GM12878 (cell line): ENCODE data around the gene NISCH. TPM values are rescaled to one million over a fixed set of nuclear protein-coding genes. Genes with fewer than 3 reads are reported as not detected.

Experiments
- ATAC-seq: fragments of 200-7000 bp; cut with Tn5 transposase; 3 replicates; pipeline ENCODE4 v1.9.1; 2020; ENCODE audit warnings: mild to moderate bottlenecking, moderate library complexity
- BruUV-seq: library from RNA; stranded (reverse); fragments of 400-500 nt; replicated peaks from 2 replicates; lab custom pipeline; 2021; lab: Mats Ljungman, UMichigan
- CTCF ChIA-PET: fragments of 300-600 bp; sonication (Branson Sonifier 250); formaldehyde crosslinking; extraction: SDS; loops from one replicate; lab custom pipeline; 2021; ENCODE audit warnings: inconsistent platforms; lab: Yijun Ruan, JAX
- POLR2A ChIA-PET: fragments of 350-600 bp; formaldehyde crosslinking; extraction: SDS; loops from one replicate; lab custom pipeline; 2021; ENCODE audit warnings: inconsistent platforms; lab: Charles Lee
- RAD21 ChIA-PET: fragments of 300-600 bp; sonication (Branson Sonifier 250); formaldehyde crosslinking; loops from one replicate; lab custom pipeline; 2023; ENCODE audit warnings: antibody characterized with exemption; ENCODE audit not compliant: unreplicated experiment; lab: Charles Lee
- SMC1A ChIA-PET: fragments of 300-600 bp; sonication (Branson Sonifier 250); formaldehyde crosslinking; loops from one replicate; lab custom pipeline; 2023; ENCODE audit not compliant: unreplicated experiment, uncharacterized antibody; lab: Charles Lee
- DNase-seq: peaks from one replicate; pipeline ENCODE4 v3.0.0-alpha.2; 2011; ENCODE audit warnings: low read depth, low spot score
- FAIRE-seq: peaks from 3 replicates; lab custom pipeline; 2011; peaks lifted over from hg19 to GRCh38; lab: Jason Lieb, UNC
- H2AFZ ChIP-seq: 2 replicates; pipeline ENCODE4 v1.6.0; 2011; ENCODE audit warnings: low read depth, low read length, control low read depth; ENCODE audit not compliant: control insufficient read depth
- H3K27ac ChIP-seq: 2 replicates; pipeline ENCODE4 v1.5.1; 2011; ENCODE audit warnings: control low read depth; ENCODE audit not compliant: control insufficient read depth, insufficient read depth
- H3K27me3 ChIP-seq, 2 experiments: replicated peaks in 1 of 2; 2 replicates each; pipeline versions ENCODE4 v1.6.0 to v1.6.1; 2011; ENCODE audit warnings: low read length in 1 of 2; ENCODE audit not compliant: control insufficient read depth in 2 of 2, insufficient read depth in 2 of 2
- H3K36me3 ChIP-seq, 2 experiments: 2 replicates each; pipeline ENCODE4 v1.5.1; 2011; ENCODE audit warnings: low read length in 1 of 2; ENCODE audit not compliant: control insufficient read depth in 2 of 2, insufficient read depth in 2 of 2
- H3K4me1 ChIP-seq: 2 replicates; pipeline ENCODE4 v1.6.1; 2011; ENCODE audit warnings: mild to moderate bottlenecking, low read length, moderate library complexity, mixed read lengths; ENCODE audit not compliant: control insufficient read depth, insufficient read depth
- H3K4me2 ChIP-seq: 2 replicates; pipeline ENCODE4 v1.6.0; 2011; ENCODE audit warnings: control low read depth; ENCODE audit not compliant: control insufficient read depth, insufficient read depth
- H3K4me3 ChIP-seq: fragments of 200-600 bp; sonication (generic); 2 replicates; pipeline ENCODE4 v1.5.1; 2016
- H3K79me2 ChIP-seq: 2 replicates; pipeline ENCODE4 v1.6.0; 2011; ENCODE audit warnings: low read length; ENCODE audit not compliant: control insufficient read depth, insufficient read depth
- H3K9ac ChIP-seq: 2 replicates; pipeline ENCODE4 v1.8.0; 2011; ENCODE audit warnings: low read length, control low read depth, mixed read lengths; ENCODE audit not compliant: control insufficient read depth, insufficient read depth
- H3K9me3 ChIP-seq: replicated peaks from 3 replicates; pipeline ENCODE4 v1.5.1; 2011; ENCODE audit warnings: mild to moderate bottlenecking, low read length; ENCODE audit not compliant: control insufficient read depth, insufficient read depth
- H4K20me1 ChIP-seq: 2 replicates; pipeline ENCODE4 v1.6.0; 2011; ENCODE audit not compliant: control insufficient read depth, insufficient read depth
- CHD1 ChIP-seq: IDR thresholded peaks from 2 replicates; pipeline ENCODE4 v1.6.1; 2012; ENCODE audit warnings: low read depth, low read length, improper control_type of control experiment
- DPF2 ChIP-seq: fragments of 450-650 bp; IDR thresholded peaks from 2 replicates; pipeline ENCODE4 v1.6.1; 2017; ENCODE audit warnings: mild to moderate bottlenecking
- POU2F2 ChIP-seq: IDR thresholded peaks from 3 replicates; pipeline ENCODE4 v1.6.1; 2011; ENCODE audit warnings: low read depth, mild to moderate bottlenecking, low read length, borderline replicate concordance
- ZNF274 ChIP-seq: IDR thresholded peaks from one replicate; pipeline ENCODE4 v1.8.0; 2011; ENCODE audit not compliant: insufficient read length, insufficient read depth
- WGBS: methylation state at CpG from one replicate; pipeline ENCODE4 v1.1.6; 2016; ENCODE audit warnings: low lambda C conversion rate; ENCODE audit not compliant: insufficient replicate concordance, insufficient coverage; ENCODE audit errors: missing lambda C conversion rate; 5-methylcytosine and 5-hydroxymethylcytosine counted together
- in situ Hi-C: fragments of 300-500 bp; cut with MboI; formaldehyde crosslinking; loops from 9 replicates; pipeline ENCODE4 v1.14.3; 2018; ENCODE audit warnings: mixed read lengths
- intact Hi-C: fragments of 100-400 bp; cut with micrococcal nuclease; formaldehyde crosslinking; loops from one replicate; pipeline ENCODE4 v1.14.2; 2022; ENCODE audit not compliant: unreplicated experiment
- polyA plus RNA-seq, 11 experiments: library from polyadenylated mRNA; depleted of rRNA in 4 of 11; unstranded in 6 of 11; stranded (reverse) in 5 of 11; fragments of >200 nt; fragmentation: Nextera tagmentation in 4 of 11; fragmentation: Illumina TruSeq in 1 of 11; extraction: Ambion mirVana in 4 of 11; extraction: Trizol in 1 of 11; gene quantifications; 1 replicate in 1 of 11; 2 replicates in 10 of 11; pipeline versions ENCODE4 v1.2.1 to v1.2.3, GENCODE V29; 2011 to 2016; ENCODE audit warnings: inconsistent platforms in 2 of 11, missing spikeins in 2 of 11, low read depth in 1 of 11
- total RNA-seq, 4 experiments: library from RNA; depleted of rRNA in 3 of 4; stranded (reverse); fragments of >200 nt in 3 of 4; fragmentation: Illumina TruSeq in 1 of 4; extraction: Trizol in 1 of 4; gene quantifications; 2 replicates each; pipeline versions ENCODE4 v1.2.1 to v1.2.3, GENCODE V29; 2013 to 2021
- TF ChIP-seq, protein P1 (sequence below): IDR thresholded peaks from 2 replicates; pipeline ENCODE4 v1.6.1; 2012; ENCODE audit warnings: low read length, inconsistent platforms

NISCH gene
- total and polyA plus RNA-seq, 10 of the 15 experiments (the other 5 are each of a cell fraction or from before 2014, with no cell fraction given): 0.76 to 52.5 (median 24.6) TPM

GRCh38 chr3:52452570-52453221 is 2.7 kb upstream of the NISCH start:
- ChIA-PET SMC1A (no interaction called here), RAD21 (interaction anchor here (1.9 kb wide), 1 partner anchor 40 kb away, joined by 5 read pairs; no protein-coding TSS in a partner anchor), POLR2A (interaction anchor here (1.2 kb wide), 1 partner anchor 10 kb away, joined by 4 read pairs; no protein-coding TSS in a partner anchor), CTCF (interaction anchor here (3.2 kb wide), 1 partner anchor 24 kb away, joined by 14 read pairs; no protein-coding TSS in a partner anchor)
- 54% methylated on average over 11 of the region's 11 CpGs for WGBS
- no peak overlapping the region for H3K27ac ChIP-seq
- TF ChIP-seq CHD1 (no peak), ZNF274 (no peak), POU2F2 (no peak), DPF2 (no peak)
- TF ChIP-seq, protein P1, sequence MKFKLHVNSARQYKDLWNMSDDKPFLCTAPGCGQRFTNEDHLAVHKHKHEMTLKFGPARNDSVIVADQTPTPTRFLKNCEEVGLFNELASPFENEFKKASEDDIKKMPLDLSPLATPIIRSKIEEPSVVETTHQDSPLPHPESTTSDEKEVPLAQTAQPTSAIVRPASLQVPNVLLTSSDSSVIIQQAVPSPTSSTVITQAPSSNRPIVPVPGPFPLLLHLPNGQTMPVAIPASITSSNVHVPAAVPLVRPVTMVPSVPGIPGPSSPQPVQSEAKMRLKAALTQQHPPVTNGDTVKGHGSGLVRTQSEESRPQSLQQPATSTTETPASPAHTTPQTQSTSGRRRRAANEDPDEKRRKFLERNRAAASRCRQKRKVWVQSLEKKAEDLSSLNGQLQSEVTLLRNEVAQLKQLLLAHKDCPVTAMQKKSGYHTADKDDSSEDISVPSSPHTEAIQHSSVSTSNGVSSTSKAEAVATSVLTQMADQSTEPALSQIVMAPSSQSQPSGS: no peak
- no peak overlapping the region for H2AFZ ChIP-seq
- DNase-seq: no peak
- H3K4me1 ChIP-seq: peaks cover 23% of the 10 kb centered on the region
- H4K20me1 ChIP-seq: no peaks in the 10 kb centered on the region
- intact Hi-C loops: loop anchor here (10.0 kb wide), 1 partner anchor 232 kb away; the partner anchor contains the start of genes GNL3 and PBRM1
- BruUV-seq: no TSS peak
- no peak overlapping the region for H3K4me3 ChIP-seq
- H3K27me3 ChIP-seq: no peaks in the 10 kb centered on the region
- H3K9ac ChIP-seq: no peak overlapping the region
- H3K9me3 ChIP-seq: no peaks in the 10 kb centered on the region
- no peak overlapping the region for H3K4me2 ChIP-seq
- in situ Hi-C loops: no loop called here
- H3K79me2 ChIP-seq: peaks cover 26% of the 10 kb centered on the region
- peaks cover 0 to 3% of the 10 kb centered on the region in 2 experiments; a peak in 1 of 4 replicates for H3K36me3 ChIP-seq
- no peak for ATAC-seq
- FAIRE-seq: no peak
